Effector memory CD8-positive, alpha-beta T cell (primary cell): ENCODE measurements around the gene JAG1.

Experiments used
- ATAC-seq: fragments of 150-1000 bp; cut with Tn5 transposase; replicated peaks from 2 replicates; pipeline ENCODE4 v1.10.0; 2021; ENCODE audit warnings: mild to moderate bottlenecking, moderate library complexity
- DNase-seq, 3 experiments: peaks; one replicate each; pipeline ENCODE4 v3.0.0; 2021
- H3K27ac Mint-ChIP-seq, 2 donors: one replicate each; pipeline ENCODE4 v1.8.0; 2022; ENCODE audit warnings: mild to moderate bottlenecking in 2 of 2, mixed read lengths in 2 of 2, moderate library complexity in 2 of 2
- H3K27me3 Mint-ChIP-seq, 2 donors: one replicate each; pipeline ENCODE4 v1.8.0; 2022; ENCODE audit warnings: mixed read lengths in 2 of 2
- H3K36me3 Mint-ChIP-seq: one replicate; pipeline ENCODE4 v1.8.0; 2022; ENCODE audit warnings: mild to moderate bottlenecking, moderate library complexity, mixed read lengths; ENCODE audit not compliant: insufficient read depth
- H3K4me1 Mint-ChIP-seq, 2 donors: one replicate each; pipeline ENCODE4 v1.8.0; 2022; ENCODE audit warnings: low read depth in 2 of 2, mixed read lengths in 2 of 2
- H3K4me3 Mint-ChIP-seq, 2 donors: one replicate each; pipeline ENCODE4 v1.8.0; 2022; ENCODE audit warnings: mild to moderate bottlenecking in 2 of 2, mixed read lengths in 2 of 2, moderate library complexity in 2 of 2
- H3K9me3 Mint-ChIP-seq, 2 donors: one replicate each; pipeline ENCODE4 v1.8.0; 2022; ENCODE audit warnings: mixed read lengths in 2 of 2

The JAG1 gene

GRCh38 chr20:10670501-10671220, 3.1 kb downstream of the JAG1 start:
- Mint-ChIP-seq H3K4me1 (peaks cover 9 to 14% of the 10 kb centered on the region in 2 donors), H3K36me3 (peaks cover 3% of the 10 kb centered on the region), H3K9me3 (no peaks in the 10 kb centered on the region), H3K4me3 (peak overlapping the region in 1 of 2 donors; percentile 25), H3K27me3 (peaks cover 53 to 84% of the 10 kb centered on the region in 2 donors), H3K27ac (no peak overlapping the region)
- no peak for DNase-seq
- ATAC-seq: no peak

GRCh38 chr20:10669843-10670446, 3.9 kb downstream of the JAG1 start:
- no peak overlapping the region for H3K4me3 Mint-ChIP-seq
- ATAC-seq: no peak
- peaks cover 53 to 83% of the 10 kb centered on the region in 2 donors for H3K27me3 Mint-ChIP-seq
- H3K4me1 Mint-ChIP-seq: peaks cover 9 to 12% of the 10 kb centered on the region in 2 donors
- DNase-seq: no peak
- no peak overlapping the region for H3K27ac Mint-ChIP-seq
- H3K36me3 Mint-ChIP-seq: peaks cover 3% of the 10 kb centered on the region
- H3K9me3 Mint-ChIP-seq: no peaks in the 10 kb centered on the region

DNA sequence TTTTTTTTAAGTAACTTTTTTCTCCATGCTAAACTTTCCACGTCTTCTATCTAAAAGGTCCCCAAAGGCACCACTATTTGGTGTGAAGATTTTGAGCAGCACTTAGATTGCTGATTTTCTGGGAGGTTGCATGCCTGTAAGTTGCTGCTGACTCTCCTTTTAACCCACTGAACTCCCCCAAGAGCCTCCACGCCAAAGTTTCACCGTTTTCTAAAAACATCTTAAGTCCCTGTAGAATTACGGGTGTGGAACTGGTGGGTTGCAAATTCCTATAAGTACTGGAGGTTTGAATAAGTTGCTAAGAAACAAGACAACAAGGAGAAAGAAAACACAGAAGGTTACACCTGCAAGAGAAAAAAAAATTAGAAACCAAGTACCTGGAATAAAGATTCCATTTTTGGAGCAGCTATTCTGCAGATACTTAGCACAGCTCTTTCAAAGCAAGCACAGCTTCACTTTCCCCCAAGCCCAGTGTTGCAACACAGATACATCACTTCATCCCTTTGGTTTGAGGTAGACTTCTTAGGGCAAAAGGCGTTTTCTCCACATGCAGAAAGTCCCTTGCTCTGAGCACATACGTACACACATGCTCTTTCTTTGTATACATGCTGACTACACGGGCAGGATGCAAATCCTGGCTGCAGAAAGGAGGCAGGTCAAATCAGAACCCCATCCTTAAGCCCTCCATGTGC, 5.0 kb downstream of the JAG1 start:
- H3K36me3 Mint-ChIP-seq: peaks cover 2% of the 10 kb centered on the region
- peaks cover 51 to 88% of the 10 kb centered on the region in 2 donors for H3K27me3 Mint-ChIP-seq
- no peak for ATAC-seq
- no peaks in the 10 kb centered on the region for H3K9me3 Mint-ChIP-seq
- H3K4me1 Mint-ChIP-seq: peaks cover 7 to 10% of the 10 kb centered on the region in 2 donors
- DNase-seq: no peak
- H3K4me3 Mint-ChIP-seq: no peak overlapping the region
- no peak overlapping the region for H3K27ac Mint-ChIP-seq

- no peak for DNase-seq
Observed at GRCh38 chr20:10667560-10668167, 6.1 kb downstream of the JAG1 start.

GRCh38 chr20:10667077-10667401, 6.8 kb downstream of the JAG1 start:
- Mint-ChIP-seq H3K4me1 (peaks cover under 1 to 4% of the 10 kb centered on the region in 2 donors), H3K27ac (no peak overlapping the region), H3K4me3 (no peak overlapping the region), H3K36me3 (no peaks in the 10 kb centered on the region), H3K9me3 (no peaks in the 10 kb centered on the region), H3K27me3 (peaks cover 54 to 94% of the 10 kb centered on the region in 2 donors)
- DNase-seq (no peak), ATAC-seq (no peak)

More at GRCh38 chr20:10667560-10668167, 6.1 kb downstream of the JAG1 start:
- Mint-ChIP-seq H3K27me3 (peaks cover 54 to 94% of the 10 kb centered on the region in 2 donors), H3K36me3 (no peaks in the 10 kb centered on the region), H3K27ac (no peak overlapping the region), H3K9me3 (no peaks in the 10 kb centered on the region), H3K4me1 (peaks cover 4 to 6% of the 10 kb centered on the region in 2 donors), H3K4me3 (no peak overlapping the region)
- no peak for ATAC-seq

DNA sequence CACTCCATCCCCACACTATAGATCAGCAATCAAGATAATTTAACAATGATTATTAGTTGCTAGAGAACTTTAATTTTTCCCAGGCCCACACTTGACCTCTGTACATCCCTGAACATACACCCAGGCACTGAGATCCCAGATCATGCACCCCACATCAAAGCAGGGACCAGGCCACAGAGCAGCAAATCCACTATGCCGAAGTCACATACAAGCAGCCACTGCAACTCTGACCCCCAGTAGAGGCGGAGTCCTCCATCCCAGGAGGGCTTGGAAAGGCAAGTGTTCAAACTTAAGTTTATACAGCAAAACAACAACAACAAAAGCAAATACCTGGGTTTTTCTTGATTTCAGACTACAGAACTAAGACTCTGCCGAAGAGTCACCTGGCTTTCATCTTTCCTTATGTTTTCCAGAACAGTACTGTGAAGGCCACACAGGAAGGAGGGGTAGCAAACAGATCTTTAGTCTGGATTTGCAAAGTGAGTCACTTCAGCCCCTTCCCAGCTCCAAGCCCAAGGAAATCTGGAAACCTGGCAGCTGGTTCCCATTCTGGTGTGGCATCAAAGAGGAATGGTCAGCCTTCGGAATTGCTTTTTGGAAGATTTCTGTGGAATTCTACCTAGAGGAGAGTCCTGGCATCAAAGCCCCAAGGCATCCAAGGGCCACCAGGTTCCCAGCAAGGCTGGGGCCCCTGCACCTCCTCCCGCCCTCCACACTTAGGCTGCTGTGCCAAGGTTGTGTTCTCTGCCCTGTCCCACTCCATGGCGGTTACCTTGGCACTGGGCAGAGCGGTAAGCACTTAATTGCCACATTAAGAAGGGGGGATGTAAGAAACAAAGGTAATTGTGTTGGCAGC, 7.3 kb downstream of the JAG1 start:
- DNase-seq (no peak), ATAC-seq (no peak)
- peaks cover 56 to 94% of the 10 kb centered on the region in 2 donors for H3K27me3 Mint-ChIP-seq
- H3K27ac Mint-ChIP-seq: no peak overlapping the region
- no peaks in the 10 kb centered on the region for H3K9me3 Mint-ChIP-seq
- H3K4me3 Mint-ChIP-seq: no peak overlapping the region
- peaks cover 0 to 3% of the 10 kb centered on the region in 2 donors for H3K4me1 Mint-ChIP-seq
- no peaks in the 10 kb centered on the region for H3K36me3 Mint-ChIP-seq

DNA sequence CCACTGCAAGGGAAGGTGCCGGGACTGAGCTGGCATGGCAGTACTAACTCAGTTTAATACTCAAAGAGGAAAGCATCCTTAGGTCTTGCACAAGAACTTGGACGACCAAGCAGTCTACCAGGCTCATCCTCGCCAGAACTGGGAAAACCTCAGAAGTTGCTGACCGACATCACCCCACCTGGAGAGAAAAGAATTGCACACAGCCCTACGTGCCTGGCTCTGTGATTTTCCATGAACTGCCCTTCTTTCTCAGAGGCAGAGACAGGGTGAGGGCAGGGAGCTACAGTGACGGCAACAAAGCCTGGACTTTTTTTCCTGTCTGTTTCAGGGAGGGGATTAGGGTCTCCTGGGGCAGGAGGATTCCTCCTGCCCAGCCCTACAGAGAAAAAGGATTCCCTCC, 8.0 kb downstream of the JAG1 start:
- ATAC-seq (no peak), DNase-seq (no peak)
- peaks cover 56 to 94% of the 10 kb centered on the region in 2 donors for H3K27me3 Mint-ChIP-seq
- no peaks in the 10 kb centered on the region for H3K36me3 Mint-ChIP-seq
- H3K4me1 Mint-ChIP-seq: no peaks in the 10 kb centered on the region
- H3K4me3 Mint-ChIP-seq: no peak overlapping the region
- no peaks in the 10 kb centered on the region for H3K9me3 Mint-ChIP-seq
- no peak overlapping the region for H3K27ac Mint-ChIP-seq

- Mint-ChIP-seq H3K27ac (no peak overlapping the region), H3K27me3 (peaks cover 56 to 94% of the 10 kb centered on the region in 2 donors), H3K9me3 (no peaks in the 10 kb centered on the region), H3K4me1 (no peaks in the 10 kb centered on the region), H3K4me3 (no peak overlapping the region), H3K36me3 (no peaks in the 10 kb centered on the region)
- DNase-seq (no peak), ATAC-seq (no peak)
Observed at GRCh38 chr20:10665027-10665561, 8.7 kb downstream of the JAG1 start.

DNA sequence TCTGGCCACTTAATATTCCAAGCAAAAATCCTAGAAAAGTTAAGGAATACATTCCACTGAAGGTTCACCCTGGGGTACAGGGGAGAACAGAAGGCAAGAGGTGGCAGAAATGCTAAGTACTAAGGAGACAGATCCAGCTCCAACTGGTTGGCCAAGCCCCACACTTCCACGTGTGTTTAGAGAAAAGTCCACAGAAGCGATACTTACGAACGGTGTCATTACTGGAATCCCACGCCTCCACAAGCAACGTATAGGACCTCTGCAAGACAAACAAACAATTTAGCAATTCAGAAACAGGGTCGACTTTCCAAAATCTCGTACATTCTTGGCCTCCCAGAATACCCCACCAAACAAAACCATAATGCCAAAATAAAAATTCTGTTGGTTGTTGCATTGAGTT, 10.0 kb downstream of the JAG1 start:
- H3K4me3 Mint-ChIP-seq: no peak overlapping the region
- no peaks in the 10 kb centered on the region for H3K4me1 Mint-ChIP-seq
- peaks cover 45 to 83% of the 10 kb centered on the region in 2 donors for H3K27me3 Mint-ChIP-seq
- H3K9me3 Mint-ChIP-seq: no peaks in the 10 kb centered on the region
- ATAC-seq: no peak
- H3K36me3 Mint-ChIP-seq: no peaks in the 10 kb centered on the region
- no peak overlapping the region for H3K27ac Mint-ChIP-seq
- no peak for DNase-seq

DNA sequence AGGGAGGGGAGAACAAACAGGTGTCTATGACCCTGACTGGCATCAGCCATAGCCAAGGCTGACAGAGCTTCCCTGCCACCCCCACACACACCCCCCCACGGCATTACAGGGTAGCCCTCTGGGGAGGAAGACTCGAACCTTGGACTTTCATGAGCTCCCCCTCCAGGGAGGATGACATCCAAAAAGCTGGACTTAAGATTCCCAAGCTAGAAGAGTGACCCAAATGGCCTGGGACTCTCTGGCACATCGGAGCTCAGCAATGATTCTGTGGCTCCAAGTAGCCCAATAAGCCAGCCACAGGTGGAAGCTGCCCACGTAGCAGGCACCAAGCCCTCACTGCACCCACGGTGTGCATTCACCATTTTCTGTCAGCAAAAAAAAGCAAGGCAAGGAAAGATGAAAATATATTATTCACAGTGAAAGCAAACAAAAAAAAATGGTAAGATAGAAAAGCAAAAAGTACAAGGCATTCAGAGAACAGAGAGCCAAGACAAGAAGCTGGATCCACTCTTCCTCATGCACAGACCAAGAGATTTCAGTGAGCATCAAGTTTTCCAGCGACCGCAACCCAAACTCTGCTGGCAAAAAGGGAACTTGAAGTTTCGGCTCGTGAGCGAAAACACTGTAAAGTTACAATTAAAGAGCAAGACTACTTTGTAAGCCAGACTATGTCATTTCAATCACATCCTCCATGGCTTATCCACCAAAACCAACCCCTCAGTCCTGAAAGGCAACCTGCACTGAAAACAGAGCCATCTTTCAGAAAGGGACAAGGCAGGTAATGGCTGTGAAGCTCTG, 10.9 kb downstream of the JAG1 start:
- no peak for ATAC-seq
- Mint-ChIP-seq H3K4me1 (no peaks in the 10 kb centered on the region), H3K9me3 (no peaks in the 10 kb centered on the region), H3K27me3 (peaks cover 45 to 85% of the 10 kb centered on the region in 2 donors), H3K4me3 (no peak overlapping the region), H3K36me3 (no peaks in the 10 kb centered on the region), H3K27ac (no peak overlapping the region)
- no peak for DNase-seq

DNA sequence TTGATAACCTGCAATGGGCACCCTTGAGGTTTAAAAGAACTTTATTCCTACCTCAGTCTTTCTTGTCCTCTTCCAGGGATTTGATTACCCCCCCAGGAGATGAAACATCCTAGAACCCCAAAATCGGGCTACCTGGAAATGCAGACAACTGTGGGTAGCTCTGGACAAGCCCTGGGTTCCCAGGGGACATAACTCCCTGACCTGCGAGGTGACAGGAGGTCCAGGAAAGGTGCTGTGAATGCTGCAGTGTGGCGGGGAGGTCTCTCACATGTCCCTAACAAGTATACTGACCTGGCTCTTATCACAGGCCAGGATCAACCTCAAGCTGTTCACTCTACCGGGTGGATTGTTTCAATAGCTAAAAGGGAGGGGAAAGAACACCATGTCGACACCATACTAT, 11.6 kb downstream of the JAG1 start:
- Mint-ChIP-seq H3K27ac (no peak overlapping the region), H3K4me1 (no peaks in the 10 kb centered on the region), H3K9me3 (no peaks in the 10 kb centered on the region), H3K4me3 (no peak overlapping the region), H3K27me3 (peaks cover 49 to 83% of the 10 kb centered on the region in 2 donors), H3K36me3 (no peaks in the 10 kb centered on the region)
- DNase-seq (no peak), ATAC-seq (no peak)

DNA sequence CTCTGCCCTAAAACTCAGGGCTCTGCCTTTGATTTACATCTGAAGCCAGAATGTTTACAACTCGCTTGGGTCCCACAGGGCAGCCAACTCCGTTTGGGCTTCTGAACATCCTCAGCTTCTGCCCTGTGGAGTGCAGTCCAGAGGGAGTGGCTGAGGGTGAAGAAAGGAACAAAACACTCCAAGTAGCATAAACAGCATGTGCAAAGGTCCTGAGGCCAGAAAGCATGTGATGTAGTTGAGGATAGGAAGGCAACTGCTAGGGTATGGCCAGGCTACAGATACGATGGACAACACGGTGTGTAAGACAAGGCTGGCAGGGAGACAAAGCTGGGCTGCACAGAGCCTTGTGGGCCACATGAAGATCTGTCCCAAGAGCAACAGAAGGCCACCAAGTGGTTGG, 12.5 kb downstream of the JAG1 start:
- ATAC-seq (no peak), DNase-seq (no peak)
- no peaks in the 10 kb centered on the region for H3K4me1 Mint-ChIP-seq
- H3K36me3 Mint-ChIP-seq: no peaks in the 10 kb centered on the region
- H3K9me3 Mint-ChIP-seq: no peaks in the 10 kb centered on the region
- H3K27me3 Mint-ChIP-seq: peaks cover 47 to 75% of the 10 kb centered on the region in 2 donors
- H3K4me3 Mint-ChIP-seq: no peak overlapping the region
- H3K27ac Mint-ChIP-seq: no peak overlapping the region
